Astrocyte (in vitro differentiated cells and primary cell): ENCODE data around the gene KLK3. TPM values are rescaled to one million over a fixed set of nuclear protein-coding genes. Genes with fewer than 3 reads are reported as not detected.

Experiments used
- DNase-seq: peaks from one replicate; pipeline ENCODE4 v3.0.0-alpha.2; 2010; ENCODE audit warnings: low read depth
- FAIRE-seq: peaks from 2 replicates; lab custom pipeline; 2011; peaks lifted over from hg19 to GRCh38; lab: Jason Lieb, UNC
- H2AFZ ChIP-seq: 2 replicates; pipeline ENCODE4 v1.6.0; 2012; ENCODE audit warnings: low read depth, low read length, inconsistent platforms
- H3K27ac ChIP-seq: 2 replicates; pipeline ENCODE4 v1.5.1; 2011; ENCODE audit warnings: low read depth, low read length, inconsistent platforms
- H3K27me3 ChIP-seq: 2 replicates; pipeline ENCODE4 v1.6.0; 2011; ENCODE audit warnings: low read length, inconsistent platforms; ENCODE audit not compliant: insufficient read depth
- H3K36me3 ChIP-seq: 2 replicates; pipeline ENCODE4 v1.5.1; 2011; ENCODE audit warnings: low read length, inconsistent platforms; ENCODE audit not compliant: insufficient read depth
- H3K4me1 ChIP-seq: 2 replicates; pipeline ENCODE4 v1.5.1; 2011; ENCODE audit warnings: low read length, inconsistent platforms; ENCODE audit not compliant: insufficient read depth
- H3K4me2 ChIP-seq: 2 replicates; pipeline ENCODE4 v1.6.0; 2012; ENCODE audit warnings: low read length, inconsistent platforms
- H3K4me3 ChIP-seq: 2 replicates; pipeline ENCODE4 v1.5.1; 2011; ENCODE audit warnings: low read depth, mild to moderate bottlenecking, low read length, inconsistent platforms; ENCODE audit not compliant: insufficient read depth
- H3K79me2 ChIP-seq: 2 replicates; pipeline ENCODE4 v1.6.0; 2012; ENCODE audit warnings: mild to moderate bottlenecking, low read length, inconsistent platforms; ENCODE audit not compliant: insufficient read depth
- H3K9ac ChIP-seq: 2 replicates; pipeline ENCODE4 v1.6.0; 2012; ENCODE audit warnings: mild to moderate bottlenecking, low read length, inconsistent platforms
- H3K9me3 ChIP-seq: 2 replicates; pipeline ENCODE4 v1.5.1; 2012; ENCODE audit warnings: low read depth, mild to moderate bottlenecking, low read length, inconsistent platforms; ENCODE audit not compliant: insufficient read depth
- H4K20me1 ChIP-seq: 2 replicates; pipeline ENCODE4 v1.6.0; 2012; ENCODE audit warnings: low read length, inconsistent platforms; ENCODE audit not compliant: insufficient read depth
- H3K27ac Mint-ChIP-seq: one replicate; pipeline ENCODE4 v1.8.0; 2021; ENCODE audit warnings: mild to moderate bottlenecking, mixed read lengths; ENCODE audit not compliant: unreplicated experiment
- H3K27me3 Mint-ChIP-seq: one replicate; pipeline ENCODE4 v1.8.0; 2021; ENCODE audit warnings: low read depth, mixed read lengths; ENCODE audit not compliant: unreplicated experiment
- H3K36me3 Mint-ChIP-seq: one replicate; pipeline ENCODE4 v1.8.0; 2021; ENCODE audit warnings: low read depth, mixed read lengths; ENCODE audit not compliant: unreplicated experiment
- H3K4me1 Mint-ChIP-seq: one replicate; pipeline ENCODE4 v1.8.0; 2021; ENCODE audit warnings: low read depth, mixed read lengths; ENCODE audit not compliant: unreplicated experiment
- H3K4me3 Mint-ChIP-seq: one replicate; pipeline ENCODE4 v1.8.0; 2021; ENCODE audit warnings: mild to moderate bottlenecking, moderate library complexity, mixed read lengths; ENCODE audit not compliant: unreplicated experiment
- H3K9me3 Mint-ChIP-seq: one replicate; pipeline ENCODE4 v1.8.0; 2021; ENCODE audit warnings: mild to moderate bottlenecking, mixed read lengths; ENCODE audit not compliant: unreplicated experiment
- CTCF ChIP-seq: IDR thresholded peaks from 2 replicates; pipeline ENCODE4 v1.5.1; 2011; ENCODE audit warnings: low read depth, mild to moderate bottlenecking, inconsistent platforms, low read length, moderate library complexity; ENCODE audit not compliant: insufficient read depth
- EZH2 ChIP-seq: IDR thresholded peaks from 2 replicates; pipeline ENCODE4 v1.6.1; 2012; ENCODE audit warnings: mild to moderate bottlenecking, low read length, inconsistent platforms; ENCODE audit not compliant: insufficient read depth
- total RNA-seq: library from RNA; stranded (reverse); gene quantifications from 2 replicates; pipeline ENCODE4 v1.2.1, GENCODE V29; 2021

KLK3 gene
- total RNA-seq, 1 donor from 2014 or later, result not detected

GRCh38 chr19:50812474-50812873, 42.2 kb upstream of the KLK3 start:
- Histone ChIP-seq H3K4me2 (no peak overlapping the region), H3K9ac (no peak overlapping the region), H3K27me3 (no peaks in the 10 kb centered on the region), H3K4me3 (no peak overlapping the region), H2AFZ (no peak overlapping the region), H3K4me1 (no peaks in the 10 kb centered on the region), H3K36me3 (no peaks in the 10 kb centered on the region), H3K9me3 (no peaks in the 10 kb centered on the region), H4K20me1 (no peaks in the 10 kb centered on the region), H3K27ac (no peak overlapping the region), H3K79me2 (no peaks in the 10 kb centered on the region)
- no peak for TF ChIP-seq EZH2
- TF ChIP-seq CTCF, result no peak
- Mint-ChIP-seq H3K4me3 (no peak overlapping the region), H3K27me3 (peaks cover 41% of the 10 kb centered on the region), H3K36me3 (no peaks in the 10 kb centered on the region), H3K9me3 (peaks cover 19% of the 10 kb centered on the region), H3K27ac (no peak overlapping the region), H3K4me1 (no peaks in the 10 kb centered on the region)
- DNase-seq, result no peak
- FAIRE-seq, result no peak

- no peak for FAIRE-seq
- H3K4me3 Mint-ChIP-seq, result no peak overlapping the region
- no peaks in the 10 kb centered on the region for H3K9me3 ChIP-seq
Measured at GRCh38 chr19:50814883-50815282, 39.8 kb upstream of the KLK3 start.

More at GRCh38 chr19:50814883-50815282, 39.8 kb upstream of the KLK3 start:
- H3K4me1 ChIP-seq, result no peaks in the 10 kb centered on the region
- H3K27ac ChIP-seq, result no peak overlapping the region
- Mint-ChIP-seq H3K36me3 (no peaks in the 10 kb centered on the region), H3K9me3 (peaks cover 19% of the 10 kb centered on the region), H3K27ac (no peak overlapping the region), H3K4me1 (no peaks in the 10 kb centered on the region), H3K27me3 (peaks cover 59% of the 10 kb centered on the region)
- no peaks in the 10 kb centered on the region for H4K20me1 ChIP-seq
- H3K4me3 ChIP-seq, result no peak overlapping the region
- H3K27me3 ChIP-seq, result no peaks in the 10 kb centered on the region
- no peak overlapping the region for H3K9ac ChIP-seq
- H2AFZ ChIP-seq, result no peak overlapping the region
- DNase-seq, result no peak
- no peak overlapping the region for H3K4me2 ChIP-seq
- no peaks in the 10 kb centered on the region for H3K79me2 ChIP-seq
- no peaks in the 10 kb centered on the region for H3K36me3 ChIP-seq
- TF ChIP-seq EZH2, result no peak
- TF ChIP-seq CTCF, result no peak
